ENCODE data around the gene NTF4. TPM values are rescaled to one million over a fixed set of nuclear protein-coding genes. Genes with fewer than 3 reads are reported as not detected.
"Not testable (repeated sequence)": the region's sequence is repeated elsewhere in the genome, so short reads cannot be mapped to it uniquely, and the experiment has no call there.

NTF4 gene
- total RNA-seq, 1 donor from 2014 or later = not detected

- H3K36me3 ChIP-seq (ENCODE audit: control insufficient read depth in 3 of 3, insufficient read depth in 3 of 3, low read length in 3 of 3) = peaks cover 34 to 42% (median 36%) of the 10 kb centered on the region in 3 donors
- H3K9ac ChIP-seq (ENCODE audit: low read depth in 1 of 3, low read length in 3 of 3) = no peak overlapping the region
- H3K9me3 ChIP-seq (ENCODE audit: control insufficient read depth in 3 of 3, low read length in 3 of 3) = no peaks in the 10 kb centered on the region
- no peak overlapping the region for H3K4me3 ChIP-seq (ENCODE audit: low read length in 3 of 3)
- peaks cover 32 to 50% (median 35%) of the 10 kb centered on the region in 3 donors for H3K4me1 ChIP-seq (ENCODE audit: control insufficient read depth in 3 of 3, insufficient read depth in 3 of 3, low read length in 3 of 3)
- no peaks in the 10 kb centered on the region for H3K27me3 ChIP-seq (ENCODE audit: control insufficient read depth in 3 of 3, insufficient read depth in 3 of 3, low read length in 3 of 3)
- H3K27ac ChIP-seq (ENCODE audit: low read depth, low read length) = no peak overlapping the region
These were observed 26.9 kb upstream of the NTF4 start for GRCh38 chr19:49091391-49092038.

GRCh38 chr19:49086296-49086695 lies 21.7 kb upstream of the NTF4 start:
- Histone ChIP-seq H3K9me3 (ENCODE audit: control insufficient read depth in 3 of 3, low read length in 3 of 3) (no peaks in the 10 kb centered on the region), H3K4me1 (ENCODE audit: control insufficient read depth in 3 of 3, insufficient read depth in 3 of 3, low read length in 3 of 3) (peaks cover 17 to 37% (median 21%) of the 10 kb centered on the region in 3 donors), H3K27me3 (ENCODE audit: control insufficient read depth in 3 of 3, insufficient read depth in 3 of 3, low read length in 3 of 3) (no peaks in the 10 kb centered on the region), H3K9ac (ENCODE audit: low read depth in 1 of 3, low read length in 3 of 3) (peak overlapping the region; percentile 90 to 99 (median 95)), H3K4me3 (ENCODE audit: low read length in 3 of 3) (peak overlapping the region; percentile 94 to 97 (median 96)), H3K36me3 (ENCODE audit: control insufficient read depth in 3 of 3, insufficient read depth in 3 of 3, low read length in 3 of 3) (peaks cover 26 to 28% (median 27%) of the 10 kb centered on the region in 3 donors), H3K27ac (ENCODE audit: low read depth, low read length) (peak overlapping the region; percentile 92)

GRCh38 chr19:49085868-49086232 lies 21.2 kb upstream of the NTF4 start:
- H3K27me3 ChIP-seq (ENCODE audit: control insufficient read depth in 3 of 3, insufficient read depth in 3 of 3, low read length in 3 of 3) = no peaks in the 10 kb centered on the region
- peak overlapping the region; percentile 94 to 97 (median 96) for H3K4me3 ChIP-seq (ENCODE audit: low read length in 3 of 3)
- H3K4me1 ChIP-seq (ENCODE audit: control insufficient read depth in 3 of 3, insufficient read depth in 3 of 3, low read length in 3 of 3) = peaks cover 17 to 37% (median 21%) of the 10 kb centered on the region in 3 donors

GRCh38 chr19:49085020-49085867 lies 20.6 kb upstream of the NTF4 start, which contains the start of gene SNRNP70:
TSS of gene SNRNP70 (plus strand) at chr19:49085451. CDS start at chr19:49086415, 964 bp downstream.
- Histone ChIP-seq H3K27ac (ENCODE audit: low read depth, low read length) (peak within 1 kb of the TSS; percentile 92), H3K9ac (ENCODE audit: low read depth in 1 of 3, low read length in 3 of 3) (peak within 1 kb of the TSS; percentile 90 to 99 (median 95)), H3K4me1 (ENCODE audit: control insufficient read depth in 3 of 3, insufficient read depth in 3 of 3, low read length in 3 of 3) (peaks cover 17 to 37% (median 21%) of the 10 kb centered on the region in 3 donors), H3K4me3 (ENCODE audit: low read length in 3 of 3) (peak within 1 kb of the TSS; percentile 94 to 97 (median 96)), H3K27me3 (ENCODE audit: control insufficient read depth in 3 of 3, insufficient read depth in 3 of 3, low read length in 3 of 3) (no peaks in the 10 kb centered on the region), H3K9me3 (ENCODE audit: control insufficient read depth in 3 of 3, low read length in 3 of 3) (no peaks in the 10 kb centered on the region), H3K36me3 (ENCODE audit: control insufficient read depth in 3 of 3, insufficient read depth in 3 of 3, low read length in 3 of 3) (peaks cover 18 to 20% (median 18%) of the 10 kb centered on the region in 3 donors)

More at GRCh38 chr19:49085868-49086232, 21.2 kb upstream of the NTF4 start:
- H3K36me3 ChIP-seq (ENCODE audit: control insufficient read depth in 3 of 3, insufficient read depth in 3 of 3, low read length in 3 of 3) = peaks cover 24 to 26% (median 24%) of the 10 kb centered on the region in 3 donors
- H3K9me3 ChIP-seq (ENCODE audit: control insufficient read depth in 3 of 3, low read length in 3 of 3) = no peaks in the 10 kb centered on the region
- peak overlapping the region; percentile 90 to 99 (median 95) for H3K9ac ChIP-seq (ENCODE audit: low read depth in 1 of 3, low read length in 3 of 3)
- H3K27ac ChIP-seq (ENCODE audit: low read depth, low read length) = peak overlapping the region; percentile 92

- peak overlapping the region; percentile 90 to 99 (median 95) for H3K9ac ChIP-seq (ENCODE audit: low read depth in 1 of 3, low read length in 3 of 3)
- peak overlapping the region; percentile 92 for H3K27ac ChIP-seq (ENCODE audit: low read depth, low read length)
- H3K4me3 ChIP-seq (ENCODE audit: low read length in 3 of 3) = peak overlapping the region; percentile 94 to 97 (median 96)
- H3K9me3 ChIP-seq (ENCODE audit: control insufficient read depth in 3 of 3, low read length in 3 of 3) = no peaks in the 10 kb centered on the region
- H3K27me3 ChIP-seq (ENCODE audit: control insufficient read depth in 3 of 3, insufficient read depth in 3 of 3, low read length in 3 of 3) = no peaks in the 10 kb centered on the region
- H3K36me3 ChIP-seq (ENCODE audit: control insufficient read depth in 3 of 3, insufficient read depth in 3 of 3, low read length in 3 of 3) = peaks cover 12 to 14% (median 13%) of the 10 kb centered on the region in 3 donors
- H3K4me1 ChIP-seq (ENCODE audit: control insufficient read depth in 3 of 3, insufficient read depth in 3 of 3, low read length in 3 of 3) = peaks cover 17 to 37% (median 21%) of the 10 kb centered on the region in 3 donors
These were observed 19.8 kb upstream of the NTF4 start for GRCh38 chr19:49084206-49085019.

GRCh38 chr19:49081273-49081672 lies 16.7 kb upstream of the NTF4 start:
- peaks cover 4 to 13% (median 8%) of the 10 kb centered on the region in 3 donors for H3K4me1 ChIP-seq (ENCODE audit: control insufficient read depth in 3 of 3, insufficient read depth in 3 of 3, low read length in 3 of 3)
- no peak overlapping the region for H3K9ac ChIP-seq (ENCODE audit: low read depth in 1 of 3, low read length in 3 of 3)
- H3K36me3 ChIP-seq (ENCODE audit: control insufficient read depth in 3 of 3, insufficient read depth in 3 of 3, low read length in 3 of 3) = peaks cover 0 to 1% (median under 1%) of the 10 kb centered on the region in 3 donors
- no peak overlapping the region for H3K4me3 ChIP-seq (ENCODE audit: low read length in 3 of 3)
- H3K27me3 ChIP-seq (ENCODE audit: control insufficient read depth in 3 of 3, insufficient read depth in 3 of 3, low read length in 3 of 3) = no peaks in the 10 kb centered on the region
- no peak overlapping the region for H3K27ac ChIP-seq (ENCODE audit: low read depth, low read length)
- no peaks in the 10 kb centered on the region for H3K9me3 ChIP-seq (ENCODE audit: control insufficient read depth in 3 of 3, low read length in 3 of 3)

- no peaks in the 10 kb centered on the region for H3K9me3 ChIP-seq (ENCODE audit: control insufficient read depth in 3 of 3, low read length in 3 of 3)
- H3K27me3 ChIP-seq (ENCODE audit: control insufficient read depth in 3 of 3, insufficient read depth in 3 of 3, low read length in 3 of 3) = no peaks in the 10 kb centered on the region
- H3K4me3 ChIP-seq (ENCODE audit: low read length in 3 of 3) = no peak overlapping the region
- no peaks in the 10 kb centered on the region for H3K36me3 ChIP-seq (ENCODE audit: control insufficient read depth in 3 of 3, insufficient read depth in 3 of 3, low read length in 3 of 3)
- H3K27ac ChIP-seq (ENCODE audit: low read depth, low read length) = no peak overlapping the region
- no peak overlapping the region for H3K9ac ChIP-seq (ENCODE audit: low read depth in 1 of 3, low read length in 3 of 3)
- peaks cover under 1 to 5% (median 3%) of the 10 kb centered on the region in 3 donors for H3K4me1 ChIP-seq (ENCODE audit: control insufficient read depth in 3 of 3, insufficient read depth in 3 of 3, low read length in 3 of 3)
These were observed 15.8 kb upstream of the NTF4 start for GRCh38 chr19:49080392-49080791.

GRCh38 chr19:49074869-49075268 lies 10.3 kb upstream of the NTF4 start:
- Histone ChIP-seq H3K4me3 (ENCODE audit: low read length in 3 of 3) (peak overlapping the region in 1 of 3 donors; percentile 5), H3K9ac (ENCODE audit: low read depth in 1 of 3, low read length in 3 of 3) (peak overlapping the region in 2 of 3 donors; percentile 27 to 33), H3K4me1 (ENCODE audit: control insufficient read depth in 3 of 3, insufficient read depth in 3 of 3, low read length in 3 of 3) (peaks cover 20 to 29% (median 24%) of the 10 kb centered on the region in 3 donors), H3K27me3 (ENCODE audit: control insufficient read depth in 3 of 3, insufficient read depth in 3 of 3, low read length in 3 of 3) (peaks cover 3 to 14% (median 12%) of the 10 kb centered on the region in 3 donors)
- not testable (repeated sequence) for H3K27ac ChIP-seq (ENCODE audit: low read depth, low read length); H3K36me3 ChIP-seq (ENCODE audit: control insufficient read depth in 3 of 3, insufficient read depth in 3 of 3, low read length in 3 of 3); H3K9me3 ChIP-seq (ENCODE audit: control insufficient read depth in 3 of 3, low read length in 3 of 3)
